Activated B cell treated with CpG ODN at 0.5 μM for 24 hours (primary cell): ENCODE data around the gene PRG3. TPM values are rescaled to one million over a fixed set of nuclear protein-coding genes. Genes with fewer than 3 reads are reported as not detected.

Experiments
- ATAC-seq: fragments of 200-7000 bp; cut with Tn5 transposase; one replicate; pipeline ENCODE4 v1.10.0; 2021; ENCODE audit warnings: low read depth, mild to moderate bottlenecking, moderate library complexity
- CTCF ChIA-PET: fragments of 350-600 bp; sonication (Branson Sonifier 250); formaldehyde crosslinking; loops from one replicate; lab custom pipeline; 2021; ENCODE audit warnings: antibody characterized with exemption; lab: Charles Lee
- POLR2A ChIA-PET: fragments of 350-600 bp; sonication (Branson Sonifier 250); formaldehyde crosslinking; loops from one replicate; lab custom pipeline; 2021; ENCODE audit warnings: antibody characterized with exemption; lab: Charles Lee
- DNase-seq: peaks from one replicate; pipeline ENCODE4 v3.0.0; 2022
- H3K27ac Mint-ChIP-seq: one replicate; pipeline ENCODE4 v1.8.0; 2020; ENCODE audit warnings: mixed read lengths
- H3K27me3 Mint-ChIP-seq: one replicate; pipeline ENCODE4 v1.8.0; 2021; ENCODE audit warnings: mixed read lengths
- H3K36me3 Mint-ChIP-seq: one replicate; pipeline ENCODE4 v1.8.0; 2021; ENCODE audit warnings: low read depth, mixed read lengths
- H3K4me1 Mint-ChIP-seq: one replicate; pipeline ENCODE4 v1.8.0; 2021; ENCODE audit warnings: mixed read lengths
- H3K4me3 Mint-ChIP-seq: one replicate; pipeline ENCODE4 v1.8.0; 2020; ENCODE audit warnings: mild to moderate bottlenecking, mixed read lengths
- H3K9me3 Mint-ChIP-seq: one replicate; pipeline ENCODE4 v1.8.0; 2020; ENCODE audit warnings: mixed read lengths
- intact Hi-C: fragments of 100-400 bp; cut with micrococcal nuclease; formaldehyde crosslinking; loops from one replicate; pipeline ENCODE4 v1.15.1; 2024
- total RNA-seq: library from RNA; stranded (reverse); gene quantifications from 2 replicates; pipeline ENCODE4 v1.2.3, GENCODE V29; 2022
- TF ChIP-seq, protein P1 (sequence below): fragments of 200-600 bp; IDR thresholded peaks from one replicate; pipeline ENCODE4 v1.8.0; 2022; ENCODE audit warnings: antibody characterized with exemption, mild to moderate bottlenecking

The PRG3 gene
- total RNA-seq, 1 donor from 2014 or later: not detected

DNA sequence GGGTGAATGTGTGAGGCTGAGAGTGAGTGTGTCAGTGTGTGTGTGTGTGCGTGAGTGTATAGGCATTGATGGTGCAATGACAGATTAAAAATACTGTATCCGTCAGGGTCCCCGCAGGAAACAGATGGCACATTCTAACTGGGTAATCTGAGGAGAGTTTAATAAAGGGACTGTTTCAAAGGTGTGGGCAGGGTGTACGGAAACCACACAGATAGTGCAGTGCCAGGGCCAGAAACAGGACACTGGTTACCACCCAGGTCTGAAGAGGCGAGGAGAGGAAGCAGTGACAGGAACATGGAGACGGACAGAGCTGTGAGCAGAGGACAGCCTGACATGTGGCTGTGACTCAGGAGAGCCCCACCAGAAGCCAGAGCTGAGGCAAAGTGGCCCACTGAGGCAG lies 26.3 kb downstream of the PRG3 start:
- Mint-ChIP-seq H3K27me3 (peaks cover 27% of the 10 kb centered on the region), H3K36me3 (no peaks in the 10 kb centered on the region), H3K4me3 (no peak overlapping the region), H3K9me3 (peaks cover 5% of the 10 kb centered on the region), H3K4me1 (peaks cover 13% of the 10 kb centered on the region), H3K27ac (no peak overlapping the region)
- TF ChIP-seq, protein P1, sequence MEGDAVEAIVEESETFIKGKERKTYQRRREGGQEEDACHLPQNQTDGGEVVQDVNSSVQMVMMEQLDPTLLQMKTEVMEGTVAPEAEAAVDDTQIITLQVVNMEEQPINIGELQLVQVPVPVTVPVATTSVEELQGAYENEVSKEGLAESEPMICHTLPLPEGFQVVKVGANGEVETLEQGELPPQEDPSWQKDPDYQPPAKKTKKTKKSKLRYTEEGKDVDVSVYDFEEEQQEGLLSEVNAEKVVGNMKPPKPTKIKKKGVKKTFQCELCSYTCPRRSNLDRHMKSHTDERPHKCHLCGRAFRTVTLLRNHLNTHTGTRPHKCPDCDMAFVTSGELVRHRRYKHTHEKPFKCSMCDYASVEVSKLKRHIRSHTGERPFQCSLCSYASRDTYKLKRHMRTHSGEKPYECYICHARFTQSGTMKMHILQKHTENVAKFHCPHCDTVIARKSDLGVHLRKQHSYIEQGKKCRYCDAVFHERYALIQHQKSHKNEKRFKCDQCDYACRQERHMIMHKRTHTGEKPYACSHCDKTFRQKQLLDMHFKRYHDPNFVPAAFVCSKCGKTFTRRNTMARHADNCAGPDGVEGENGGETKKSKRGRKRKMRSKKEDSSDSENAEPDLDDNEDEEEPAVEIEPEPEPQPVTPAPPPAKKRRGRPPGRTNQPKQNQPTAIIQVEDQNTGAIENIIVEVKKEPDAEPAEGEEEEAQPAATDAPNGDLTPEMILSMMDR: no peak
- ATAC-seq (no peak), DNase-seq (no peak)
- ChIA-PET POLR2A (interaction anchor here (1.0 kb wide), 1 partner anchor 70 kb away, joined by 3 read pairs; no protein-coding TSS in a partner anchor), CTCF (no interaction called here)
- intact Hi-C loops: no loop called here

DNA sequence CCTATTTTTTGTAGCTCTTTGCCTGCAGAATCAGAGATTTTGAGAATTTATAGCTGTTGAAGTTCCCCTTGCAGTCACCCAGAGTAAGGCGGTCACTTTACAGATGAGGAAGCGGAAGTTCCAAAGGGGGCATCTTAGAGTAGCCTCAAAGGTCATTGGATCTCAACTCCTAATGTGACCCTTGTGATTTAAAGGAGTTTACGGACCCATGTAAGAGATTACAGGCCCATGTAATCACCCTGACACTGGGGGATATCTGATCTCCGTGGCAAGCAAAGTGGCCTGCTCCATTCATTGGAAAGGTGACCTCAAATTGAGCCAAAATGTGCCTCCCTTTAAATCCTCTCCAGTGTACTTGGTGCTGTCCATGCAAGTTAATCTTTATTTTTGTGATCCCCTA lies 27.1 kb downstream of the PRG3 start:
- no peak overlapping the region for H3K27ac Mint-ChIP-seq
- H3K9me3 Mint-ChIP-seq: peaks cover 5% of the 10 kb centered on the region
- TF ChIP-seq, protein P1: no peak
- H3K4me1 Mint-ChIP-seq: peaks cover 13% of the 10 kb centered on the region
- H3K36me3 Mint-ChIP-seq: no peaks in the 10 kb centered on the region
- no peak overlapping the region for H3K4me3 Mint-ChIP-seq
- no peak for DNase-seq
- H3K27me3 Mint-ChIP-seq: peaks cover 27% of the 10 kb centered on the region
- intact Hi-C loops: no loop called here
- no peak for ATAC-seq
- CTCF ChIA-PET: no interaction called here
- POLR2A ChIA-PET: interaction anchor here (1.6 kb wide), 1 partner anchor 70 kb away, joined by 6 read pairs; no protein-coding TSS in a partner anchor

DNA sequence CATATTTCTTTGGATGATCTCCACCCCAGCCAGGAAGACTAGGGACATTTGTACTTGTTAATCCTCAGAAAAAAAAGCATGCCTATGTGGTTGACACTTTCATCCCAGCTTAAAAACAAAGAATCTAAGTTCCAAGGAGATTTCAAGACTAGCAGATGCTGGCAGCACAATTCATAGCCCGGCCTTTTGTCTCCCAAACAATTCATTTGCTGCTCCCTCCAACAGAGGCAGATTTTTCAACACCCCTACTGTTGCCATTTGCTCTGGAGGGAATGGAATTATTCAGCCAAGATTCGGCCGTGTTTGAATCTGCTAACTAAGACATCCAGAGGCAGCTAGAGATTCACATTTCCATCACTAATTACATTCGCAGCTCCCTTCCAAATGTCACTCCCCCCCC lies 27.5 kb downstream of the PRG3 start:
- Mint-ChIP-seq H3K27ac (no peak overlapping the region), H3K9me3 (peaks cover 5% of the 10 kb centered on the region), H3K4me3 (no peak overlapping the region), H3K4me1 (peaks cover 13% of the 10 kb centered on the region), H3K27me3 (peaks cover 27% of the 10 kb centered on the region), H3K36me3 (no peaks in the 10 kb centered on the region)
- CTCF ChIA-PET: no interaction called here
- no peak for DNase-seq
- POLR2A ChIA-PET: interaction anchor here (1.6 kb wide), 1 partner anchor 71 kb away, joined by 6 read pairs; no protein-coding TSS in a partner anchor
- no peak for ATAC-seq
- TF ChIP-seq, protein P1: no peak
- intact Hi-C loops: no loop called here

DNA sequence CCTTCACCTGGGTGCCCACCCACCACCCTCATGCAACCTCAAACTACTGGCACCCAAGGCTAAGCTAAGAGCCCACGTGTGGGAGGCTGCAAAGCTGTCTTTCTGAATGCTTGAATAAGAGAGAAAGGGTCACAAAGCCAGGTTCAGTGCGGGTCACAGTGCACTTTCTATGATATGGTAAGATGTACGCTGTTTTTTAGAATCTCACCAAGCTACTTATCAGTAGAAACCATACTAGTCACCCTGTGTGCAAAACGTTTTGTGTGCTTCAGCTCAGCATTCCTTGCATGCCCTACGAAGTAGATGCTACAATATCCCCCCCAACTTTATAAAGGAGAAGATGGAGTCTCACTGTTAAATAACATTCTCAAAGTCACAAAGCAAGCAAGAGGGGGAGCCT lies 27.9 kb downstream of the PRG3 start:
- TF ChIP-seq, protein P1: no peak
- intact Hi-C loops: no loop called here
- H3K27ac Mint-ChIP-seq: no peak overlapping the region
- ATAC-seq: no peak
- POLR2A ChIA-PET: interaction anchor here (1.6 kb wide), 1 partner anchor 71 kb away, joined by 6 read pairs; no protein-coding TSS in a partner anchor
- no peaks in the 10 kb centered on the region for H3K36me3 Mint-ChIP-seq
- peaks cover 5% of the 10 kb centered on the region for H3K9me3 Mint-ChIP-seq
- H3K4me3 Mint-ChIP-seq: no peak overlapping the region
- DNase-seq: no peak
- CTCF ChIA-PET: no interaction called here
- peaks cover 27% of the 10 kb centered on the region for H3K27me3 Mint-ChIP-seq
- H3K4me1 Mint-ChIP-seq: peaks cover 13% of the 10 kb centered on the region

DNA sequence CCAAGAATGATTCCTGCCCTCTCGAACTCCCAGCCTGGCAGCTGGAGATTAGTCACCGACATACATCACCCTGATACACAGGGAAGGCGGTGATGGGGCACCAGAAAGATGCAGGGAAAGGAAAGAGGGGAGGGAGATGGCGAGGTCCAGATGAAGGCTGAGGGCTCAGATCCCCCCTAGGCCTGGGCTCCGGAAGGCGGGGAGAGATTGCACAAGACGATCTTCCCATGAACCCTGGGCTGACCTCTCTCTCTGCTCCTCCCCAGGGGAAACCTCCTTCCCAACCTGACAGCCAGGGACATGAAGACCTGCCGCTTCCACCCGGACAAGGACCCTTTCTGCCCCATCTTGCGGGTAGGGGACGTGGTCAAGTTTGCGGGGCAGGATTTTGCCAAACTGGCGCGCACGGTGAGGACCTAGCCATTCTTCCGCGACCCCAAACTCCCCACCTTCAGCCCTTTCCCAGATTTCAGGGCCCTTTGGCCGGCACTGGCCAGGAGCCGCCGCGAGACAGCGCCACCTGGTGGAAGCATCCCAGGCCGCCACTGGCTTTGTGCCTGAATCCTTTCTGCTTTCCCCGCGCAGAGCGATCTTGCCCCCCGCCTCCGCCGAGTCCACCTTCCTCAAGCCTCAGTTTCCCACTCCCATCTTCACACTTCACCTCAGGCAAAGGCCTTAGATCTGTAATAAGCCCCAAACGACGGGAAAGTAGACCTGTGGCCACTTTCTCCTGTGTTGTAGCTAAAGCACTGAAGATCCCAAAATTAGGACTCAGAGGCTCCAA lies 31.3 kb downstream of the PRG3 start:
- peaks cover 5% of the 10 kb centered on the region for H3K9me3 Mint-ChIP-seq
- intact Hi-C loops: loop anchor here (5.0 kb wide), 4 partner anchors 78 to 1438 kb away; partner anchors contain the start of genes LPXN, SLC43A3 and ZFP91
- ATAC-seq (peak; percentile 59), DNase-seq (peak; percentile 61)
- ChIA-PET POLR2A (interaction anchor here (0.7 kb wide), 1 partner anchor 711 kb away, joined by 4 read pairs; no protein-coding TSS in a partner anchor), CTCF (interaction anchor here (0.6 to 1.6 kb wide), 3 partner anchors 177 to 467 kb away, joined by 3 to 4 read pairs (median 3); no protein-coding TSS in a partner anchor)
- H3K4me3 Mint-ChIP-seq: no peak overlapping the region
- no peaks in the 10 kb centered on the region for H3K36me3 Mint-ChIP-seq
- TF ChIP-seq, protein P1: no peak
- no peak overlapping the region for H3K27ac Mint-ChIP-seq
- H3K27me3 Mint-ChIP-seq: peaks cover 14% of the 10 kb centered on the region
- H3K4me1 Mint-ChIP-seq: peaks cover 6% of the 10 kb centered on the region
